B cell (primary cell): ENCODE results near the gene NAT10. TPM values are rescaled to one million over a fixed set of nuclear protein-coding genes. Genes with fewer than 3 reads are reported as not detected.

Experiments
- ATAC-seq: fragments of 200-7000 bp; cut with Tn5 transposase; one replicate; pipeline ENCODE4 v1.10.0; 2021; ENCODE audit warnings: low read depth, mild to moderate bottlenecking, moderate number of reproducible peaks, moderate library complexity
- CTCF ChIA-PET: fragments of 350-600 bp; sonication (Branson Sonifier 250); formaldehyde crosslinking; loops from one replicate; lab custom pipeline; 2021; ENCODE audit warnings: antibody characterized with exemption, inconsistent platforms; lab: Charles Lee
- POLR2A ChIA-PET: fragments of 350-600 bp; sonication (Branson Sonifier 250); formaldehyde crosslinking; loops from one replicate; lab custom pipeline; 2021; ENCODE audit warnings: antibody characterized with exemption; lab: Charles Lee
- DNase-seq: peaks from one replicate; pipeline ENCODE4 v3.0.0; 2013
- H2AFZ ChIP-seq: 2 replicates; pipeline ENCODE4 v1.6.1; 2012; ENCODE audit warnings: mild to moderate bottlenecking, low read depth, low read length; ENCODE audit not compliant: insufficient read depth, poor library complexity, severe bottlenecking
- H3K27ac ChIP-seq, 2 donors: 1 replicate in 1 of 2; 2 replicates in 1 of 2; pipeline ENCODE4 v1.5.1; 2012 to 2013; ENCODE audit warnings: low read length in 2 of 2, mild to moderate bottlenecking in 2 of 2, moderate library complexity in 1 of 2
- H3K27me3 ChIP-seq, 4 experiments: fragments of 200-600 bp in 1 of 4; sonication (generic) in 1 of 4; replicated peaks in 1 of 4; 1 replicate in 2 of 4; 2 replicates in 2 of 4; pipeline versions ENCODE4 v1.6.1 to v1.7.0; 2013 to 2016; ENCODE audit warnings: low read length in 3 of 4, mild to moderate bottlenecking in 2 of 4, mixed read lengths in 1 of 4, moderate library complexity in 1 of 4; ENCODE audit not compliant: insufficient read depth in 4 of 4, control insufficient read depth in 3 of 4; ENCODE audit errors: control extremely low read depth in 1 of 4
- H3K36me3 ChIP-seq, 2 experiments: replicated peaks in 1 of 2; 1 replicate in 1 of 2; 2 replicates in 1 of 2; pipeline versions ENCODE4 v1.6.1 to v1.7.1; 2013; ENCODE audit warnings: low read length in 1 of 2; ENCODE audit not compliant: insufficient read depth in 2 of 2, control insufficient read depth in 1 of 2; ENCODE audit errors: control extremely low read depth in 1 of 2, extremely low read depth in 1 of 2
- H3K4me1 ChIP-seq, 2 donors: fragments of 200-600 bp in 1 of 2; sonication (generic) in 1 of 2; 1 replicate in 1 of 2; 2 replicates in 1 of 2; pipeline versions ENCODE4 v1.5.1 to v1.6.1; 2013 to 2017; ENCODE audit warnings: low read length in 2 of 2; ENCODE audit not compliant: control insufficient read depth in 2 of 2, insufficient read depth in 2 of 2
- H3K4me2 ChIP-seq: replicated peaks from 2 replicates; pipeline ENCODE3; 2012; ENCODE audit warnings: mild to moderate bottlenecking, low read depth, low read length; ENCODE audit not compliant: poor library complexity, severe bottlenecking
- H3K4me3 ChIP-seq, 5 experiments: fragments of 200-600 bp in 1 of 5; sonication (generic) in 1 of 5; 1 replicate in 3 of 5; 2 replicates in 2 of 5; pipeline versions ENCODE4 v1.5.1 to v1.7.0; 2011 to 2016; ENCODE audit warnings: low read length in 4 of 5, mild to moderate bottlenecking in 4 of 5, low read depth in 2 of 5, control low read depth in 1 of 5, moderate library complexity in 1 of 5; ENCODE audit not compliant: insufficient read depth in 1 of 5; ENCODE audit errors: control extremely low read depth in 1 of 5, extremely low read depth in 1 of 5
- H3K79me2 ChIP-seq: fragments of 200-600 bp; sonication (generic); one replicate; pipeline ENCODE4 v1.6.0; 2016; ENCODE audit warnings: low read length; ENCODE audit not compliant: control insufficient read depth, insufficient read depth
- H3K9ac ChIP-seq: fragments of 200-600 bp; sonication (generic); 2 replicates; pipeline ENCODE4 v1.6.1; 2017; ENCODE audit warnings: mild to moderate bottlenecking, low read length, moderate library complexity
- H3K9me3 ChIP-seq, 3 donors: one replicate each; pipeline versions ENCODE4 v1.6.1 to v1.7.1; 2013; ENCODE audit warnings: low read length in 2 of 3; ENCODE audit not compliant: control insufficient read depth in 2 of 3, insufficient read depth in 1 of 3; ENCODE audit errors: control extremely low read depth in 1 of 3
- H4K20me1 ChIP-seq: 2 replicates; pipeline ENCODE4 v1.6.0; 2012; ENCODE audit warnings: mild to moderate bottlenecking, low read length; ENCODE audit not compliant: insufficient read depth, control insufficient read depth, poor library complexity, severe bottlenecking
- H3K27ac Mint-ChIP-seq: one replicate; pipeline ENCODE4 v1.8.0; 2021; ENCODE audit warnings: mixed read lengths
- H3K27me3 Mint-ChIP-seq: one replicate; pipeline ENCODE4 v1.8.0; 2021; ENCODE audit warnings: mixed read lengths
- H3K4me1 Mint-ChIP-seq: one replicate; pipeline ENCODE4 v1.8.0; 2021; ENCODE audit warnings: mixed read lengths
- H3K4me3 Mint-ChIP-seq: one replicate; pipeline ENCODE4 v1.8.0; 2021; ENCODE audit warnings: mixed read lengths
- H3K9me3 Mint-ChIP-seq: one replicate; pipeline ENCODE4 v1.8.0; 2022; ENCODE audit warnings: mixed read lengths; ENCODE audit not compliant: insufficient read depth
- EZH2 ChIP-seq: IDR thresholded peaks from 2 replicates; pipeline ENCODE4 v1.6.1; 2012; ENCODE audit warnings: borderline replicate concordance, low read depth, mild to moderate bottlenecking, moderate library complexity, low read length; ENCODE audit not compliant: insufficient read depth, poor library complexity, severe bottlenecking
- WGBS: methylation state at CpG from one replicate; pipeline ENCODE4 v1.1.5; 2013; ENCODE audit warnings: missing lambda C conversion rate; ENCODE audit not compliant: insufficient coverage; 5-methylcytosine and 5-hydroxymethylcytosine counted together
- intact Hi-C: fragments of 100-400 bp; cut with micrococcal nuclease; formaldehyde crosslinking; loops from one replicate; pipeline ENCODE4 v1.10.0; 2022
- polyA plus RNA-seq: library from polyadenylated mRNA; depleted of rRNA; stranded (reverse); fragments of >200 nt; gene quantifications from 2 replicates; pipeline ENCODE4 v1.2.3, GENCODE V29; 2012
- total RNA-seq, 2 donors: library from RNA; stranded (reverse); fragments of 120-200 nt in 1 of 2; gene quantifications; 1 replicate in 1 of 2; 2 replicates in 1 of 2; pipeline versions ENCODE4 v1.2.3 to v1.2.4, GENCODE V29; 2013 to 2022
- TF ChIP-seq, protein P1 (sequence below): fragments of 200-600 bp; IDR thresholded peaks from one replicate; pipeline ENCODE4 v1.8.0; 2022; ENCODE audit warnings: antibody characterized with exemption, mild to moderate bottlenecking

The NAT10 gene
- total and polyA plus RNA-seq, 2 donors (not counting 1 experiment from before 2014, with no cell fraction given): 24.9 to 73.5 TPM

DNA sequence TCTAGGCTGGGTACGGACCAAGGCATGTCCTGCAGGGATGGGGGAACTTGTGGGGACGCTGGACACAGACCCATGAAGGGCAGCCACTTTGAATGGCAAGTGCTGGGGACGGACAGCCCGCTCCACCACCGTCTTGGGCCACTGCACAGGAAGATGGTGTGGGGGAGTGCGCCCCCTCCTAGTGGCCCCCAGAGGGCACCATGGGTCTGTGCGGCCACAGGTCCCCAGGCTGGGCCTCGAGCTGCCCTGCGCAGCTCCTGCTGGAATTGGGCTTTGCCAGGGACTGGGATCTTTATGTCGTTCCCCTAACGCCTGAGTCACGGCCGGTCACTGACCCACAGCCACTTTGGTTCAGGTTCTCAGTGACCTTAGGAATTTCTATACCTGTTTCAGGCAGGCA is 44.4 kb downstream of the NAT10 start:
- no peak overlapping the region for H3K4me3 ChIP-seq
- H3K36me3 ChIP-seq: peaks cover 0 to 56% of the 10 kb centered on the region in 2 experiments
- DNase-seq: no peak
- H3K4me2 ChIP-seq: no peak overlapping the region
- TF ChIP-seq EZH2: no peak
- TF ChIP-seq, protein P1, sequence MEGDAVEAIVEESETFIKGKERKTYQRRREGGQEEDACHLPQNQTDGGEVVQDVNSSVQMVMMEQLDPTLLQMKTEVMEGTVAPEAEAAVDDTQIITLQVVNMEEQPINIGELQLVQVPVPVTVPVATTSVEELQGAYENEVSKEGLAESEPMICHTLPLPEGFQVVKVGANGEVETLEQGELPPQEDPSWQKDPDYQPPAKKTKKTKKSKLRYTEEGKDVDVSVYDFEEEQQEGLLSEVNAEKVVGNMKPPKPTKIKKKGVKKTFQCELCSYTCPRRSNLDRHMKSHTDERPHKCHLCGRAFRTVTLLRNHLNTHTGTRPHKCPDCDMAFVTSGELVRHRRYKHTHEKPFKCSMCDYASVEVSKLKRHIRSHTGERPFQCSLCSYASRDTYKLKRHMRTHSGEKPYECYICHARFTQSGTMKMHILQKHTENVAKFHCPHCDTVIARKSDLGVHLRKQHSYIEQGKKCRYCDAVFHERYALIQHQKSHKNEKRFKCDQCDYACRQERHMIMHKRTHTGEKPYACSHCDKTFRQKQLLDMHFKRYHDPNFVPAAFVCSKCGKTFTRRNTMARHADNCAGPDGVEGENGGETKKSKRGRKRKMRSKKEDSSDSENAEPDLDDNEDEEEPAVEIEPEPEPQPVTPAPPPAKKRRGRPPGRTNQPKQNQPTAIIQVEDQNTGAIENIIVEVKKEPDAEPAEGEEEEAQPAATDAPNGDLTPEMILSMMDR: no peak
- H2AFZ ChIP-seq: no peak overlapping the region
- no peaks in the 10 kb centered on the region for H3K79me2 ChIP-seq
- H3K9ac ChIP-seq: no peak overlapping the region
- no peaks in the 10 kb centered on the region for H3K27me3 ChIP-seq
- Mint-ChIP-seq H3K27ac (no peak overlapping the region), H3K4me3 (no peak overlapping the region), H3K4me1 (peaks cover 45% of the 10 kb centered on the region), H3K27me3 (no peaks in the 10 kb centered on the region), H3K9me3 (no peaks in the 10 kb centered on the region)
- no peak for ATAC-seq
- H3K27ac ChIP-seq: no peak overlapping the region
- no peaks in the 10 kb centered on the region for H4K20me1 ChIP-seq
- H3K4me1 ChIP-seq: peaks cover 23 to 38% of the 10 kb centered on the region in 2 donors
- intact Hi-C loops: no loop called here
- WGBS: 88% methylated on average over 13 of the region's 13 CpGs
- ChIA-PET CTCF (interaction anchor here (0.6 to 1.6 kb wide), 2 partner anchors 24 to 213 kb away, joined by 3 to 5 read pairs; no protein-coding TSS in a partner anchor), POLR2A (no interaction called here)
- H3K9me3 ChIP-seq: no peaks in the 10 kb centered on the region

DNA sequence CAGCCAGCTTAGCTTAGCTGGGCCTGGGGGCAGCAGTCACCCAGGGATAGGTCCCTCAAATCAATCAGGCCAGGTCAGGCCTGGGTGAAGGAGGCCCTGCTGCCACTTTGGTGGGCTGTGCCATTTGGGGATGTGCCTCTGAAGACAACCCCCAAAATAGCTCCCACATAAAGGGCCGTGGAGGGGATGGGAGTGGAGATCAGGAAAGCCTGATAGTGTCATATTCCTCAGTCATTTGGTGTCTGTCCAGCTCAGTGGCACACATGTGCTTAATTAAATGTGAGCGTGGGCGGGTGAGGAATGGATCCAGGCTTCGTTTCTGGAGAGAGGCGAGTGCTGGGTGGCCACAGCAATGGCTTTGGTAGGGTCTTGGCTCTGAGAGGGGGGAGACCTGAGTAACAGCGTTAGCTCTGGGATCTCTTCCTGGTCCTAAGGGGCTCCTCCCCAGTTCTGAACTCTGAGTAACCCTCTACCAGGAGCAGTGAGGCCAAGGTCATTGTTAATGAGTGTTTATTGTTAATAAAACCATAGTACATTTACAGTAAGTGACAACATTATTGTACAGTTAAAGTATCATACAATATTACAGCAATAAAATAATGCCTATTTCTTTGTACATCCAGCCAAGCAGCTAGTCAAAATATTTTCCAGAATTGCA is 45.2 kb downstream of the NAT10 start:
- H3K9ac ChIP-seq: no peak overlapping the region
- H3K79me2 ChIP-seq: no peaks in the 10 kb centered on the region
- Mint-ChIP-seq H3K4me1 (peaks cover 40% of the 10 kb centered on the region), H3K9me3 (no peaks in the 10 kb centered on the region), H3K27me3 (no peaks in the 10 kb centered on the region), H3K27ac (no peak overlapping the region), H3K4me3 (no peak overlapping the region)
- ChIA-PET POLR2A (no interaction called here), CTCF (interaction anchor here (1.6 kb wide), 1 partner anchor 24 kb away, joined by 5 read pairs; no protein-coding TSS in a partner anchor)
- no peak for TF ChIP-seq EZH2
- TF ChIP-seq, protein P1: no peak
- H3K27ac ChIP-seq: no peak overlapping the region
- no peaks in the 10 kb centered on the region for H4K20me1 ChIP-seq
- H3K4me1 ChIP-seq: peaks cover 19 to 32% of the 10 kb centered on the region in 2 donors
- intact Hi-C loops: no loop called here
- no peaks in the 10 kb centered on the region for H3K27me3 ChIP-seq
- 97% methylated on average over 5 of the region's 6 CpGs for WGBS
- no peak overlapping the region for H3K4me3 ChIP-seq
- no peak overlapping the region for H3K4me2 ChIP-seq
- peaks cover 0 to 48% of the 10 kb centered on the region in 2 experiments for H3K36me3 ChIP-seq
- DNase-seq (no peak), ATAC-seq (no peak)
- H2AFZ ChIP-seq: no peak overlapping the region
- no peaks in the 10 kb centered on the region for H3K9me3 ChIP-seq
